Left forelimb (tissue), 1 donor: Measurements from ENCODE around the gene ANKS3.

Source experiments
- DNase-seq: peaks from one replicate; pipeline ENCODE4 v3.0.0-alpha.2; 2018; ENCODE audit warnings: low spot score

Gene ANKS3

DNA sequence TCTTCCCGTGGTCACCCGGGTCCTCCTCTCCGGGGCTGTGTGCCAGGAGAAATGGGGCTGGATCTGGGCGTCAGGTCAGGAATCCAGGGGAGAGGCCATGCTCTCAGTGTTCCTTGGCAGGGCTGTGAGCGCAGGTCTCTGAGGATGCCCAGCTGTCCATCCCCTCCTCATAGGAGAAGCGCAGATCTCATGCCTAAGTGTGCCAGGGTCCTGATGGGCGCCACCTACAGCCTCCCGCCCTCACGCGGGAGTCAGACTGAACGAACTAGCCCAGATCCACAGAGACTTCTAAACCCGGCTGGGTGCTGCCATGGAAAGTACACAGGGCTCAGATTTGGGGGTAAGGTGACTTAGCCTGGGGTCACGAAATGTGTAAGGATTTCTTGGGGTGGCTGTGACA, 85.2 kb downstream of the ANKS3 start:
- DNase-seq: no peak

- DNase-seq: no peak
Observed at GRCh38 chr16:4647644-4647980, 86.5 kb downstream of the ANKS3 start.

- no peak for DNase-seq
Observed at GRCh38 chr16:4646773-4647643, 87.1 kb downstream of the ANKS3 start.
